BLaER1 (cell line): Measurements from ENCODE around the gene CCDC50.

Source experiments
- H3K27ac ChIP-seq: shearing (Covaris generic); formaldehyde crosslinking; 2 replicates; pipeline ENCODE4 v1.8.1; 2022
- H3K27me3 ChIP-seq: shearing (Covaris generic); formaldehyde crosslinking; 2 replicates; pipeline ENCODE4 v1.8.1; 2022
- H3K36me3 ChIP-seq: shearing (Covaris generic); formaldehyde crosslinking; 2 replicates; pipeline ENCODE4 v1.8.1; 2022
- H3K4me1 ChIP-seq: shearing (Covaris generic); formaldehyde crosslinking; 2 replicates; pipeline ENCODE4 v1.8.1; 2022
- H3K4me2 ChIP-seq: shearing (Covaris generic); formaldehyde crosslinking; 2 replicates; pipeline ENCODE4 v1.8.1; 2022
- H3K4me3 ChIP-seq: shearing (Covaris generic); formaldehyde crosslinking; 2 replicates; pipeline ENCODE4 v1.8.1; 2022
- H3K9ac ChIP-seq: shearing (Covaris generic); formaldehyde crosslinking; 2 replicates; pipeline ENCODE4 v1.8.1; 2022
- H3K9me3 ChIP-seq: shearing (Covaris generic); formaldehyde crosslinking; 2 replicates; pipeline ENCODE4 v1.8.1; 2022
- H4K20me1 ChIP-seq: shearing (Covaris generic); formaldehyde crosslinking; 2 replicates; pipeline ENCODE4 v1.8.1; 2022
- Cebpa-rat ChIP-seq: shearing (Covaris generic); IDR thresholded peaks from 2 replicates; pipeline ENCODE4 v1.8.1; 2022

CCDC50 gene

DNA sequence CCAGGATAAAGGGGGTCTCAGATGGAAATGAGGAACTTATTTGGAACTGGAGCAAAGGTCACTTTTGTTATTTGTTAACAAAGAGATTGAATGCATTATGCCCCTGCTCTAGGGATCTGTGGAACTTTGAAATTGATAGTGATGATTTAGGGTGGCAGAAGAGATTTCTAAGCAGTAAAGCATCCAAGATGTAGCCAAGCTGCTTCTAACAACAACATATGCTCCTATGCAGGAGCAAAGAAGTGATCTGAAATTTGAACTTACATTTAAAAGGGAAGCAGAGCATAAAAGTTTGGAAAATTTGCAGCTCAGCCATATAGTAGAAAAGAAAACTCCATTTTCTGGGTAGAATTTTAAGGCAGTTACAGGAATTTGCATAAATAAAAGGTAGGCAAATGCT lies 30.3 kb upstream of the CCDC50 start:
- Histone ChIP-seq H3K9me3 (no peaks in the 10 kb centered on the region), H3K4me1 (peaks cover 6% of the 10 kb centered on the region; the same call in 1 of the 2 replicates), H3K4me2 (no peak overlapping the region), H3K4me3 (no peak overlapping the region), H3K27me3 (no peaks in the 10 kb centered on the region), H3K36me3 (no peaks in the 10 kb centered on the region), H3K9ac (no peak overlapping the region), H4K20me1 (no peaks in the 10 kb centered on the region), H3K27ac (no peak overlapping the region)
- no peak for TF ChIP-seq Cebpa-rat

DNA sequence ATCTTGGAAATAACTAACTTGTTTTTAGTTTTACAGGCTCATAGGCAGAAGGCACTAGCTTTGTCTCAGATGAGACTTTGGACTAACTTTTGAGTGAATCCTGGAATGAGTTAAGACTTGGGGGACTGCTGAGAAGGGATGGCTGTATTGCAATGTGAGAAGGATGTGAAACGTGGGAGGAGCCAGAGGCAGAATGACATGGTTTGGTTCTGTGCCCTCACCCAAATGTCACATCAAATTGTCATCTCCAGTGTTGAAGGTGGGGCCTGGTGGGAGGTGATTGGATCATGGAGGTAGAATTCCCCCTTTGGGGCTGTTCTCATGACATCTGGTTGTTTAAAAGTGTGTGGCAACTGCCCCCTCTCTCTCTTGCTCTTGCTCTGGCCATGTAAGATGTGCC lies 28.8 kb upstream of the CCDC50 start:
- Histone ChIP-seq H3K27ac (no peak overlapping the region), H3K4me1 (peaks cover 6% of the 10 kb centered on the region; the same call in 1 of the 2 replicates), H3K9ac (no peak overlapping the region), H3K36me3 (no peaks in the 10 kb centered on the region), H4K20me1 (no peaks in the 10 kb centered on the region), H3K4me3 (no peak overlapping the region), H3K4me2 (no peak overlapping the region), H3K27me3 (no peaks in the 10 kb centered on the region), H3K9me3 (no peaks in the 10 kb centered on the region)
- TF ChIP-seq Cebpa-rat, result no peak

DNA sequence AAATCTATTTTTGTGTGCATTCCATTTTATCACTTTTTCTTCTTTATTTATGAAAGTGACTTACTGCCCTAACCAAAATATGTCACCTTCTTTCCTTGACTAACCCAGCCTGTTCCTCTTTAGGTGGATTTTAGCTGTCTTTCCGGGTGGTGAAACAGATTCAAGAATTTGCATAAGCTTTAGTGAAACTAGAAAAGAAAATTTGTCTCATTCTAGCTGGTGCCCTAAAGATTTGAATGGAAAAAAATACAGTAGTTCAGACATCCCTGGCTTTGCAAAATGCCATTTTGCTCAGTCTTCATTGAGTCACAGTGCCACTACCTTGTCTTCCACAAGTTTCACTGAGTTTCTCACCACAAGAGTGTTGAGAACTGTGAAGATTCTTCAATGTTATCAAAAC lies 28.2 kb upstream of the CCDC50 start:
- no peak overlapping the region for H3K4me3 ChIP-seq
- H4K20me1 ChIP-seq, result no peaks in the 10 kb centered on the region
- no peaks in the 10 kb centered on the region for H3K36me3 ChIP-seq
- no peaks in the 10 kb centered on the region for H3K9me3 ChIP-seq
- H3K9ac ChIP-seq, result no peak overlapping the region
- no peaks in the 10 kb centered on the region for H3K27me3 ChIP-seq
- H3K4me2 ChIP-seq, result no peak overlapping the region
- peaks cover 6% of the 10 kb centered on the region; the same call in 1 of the 2 replicates for H3K4me1 ChIP-seq
- no peak overlapping the region for H3K27ac ChIP-seq
- no peak for TF ChIP-seq Cebpa-rat

DNA sequence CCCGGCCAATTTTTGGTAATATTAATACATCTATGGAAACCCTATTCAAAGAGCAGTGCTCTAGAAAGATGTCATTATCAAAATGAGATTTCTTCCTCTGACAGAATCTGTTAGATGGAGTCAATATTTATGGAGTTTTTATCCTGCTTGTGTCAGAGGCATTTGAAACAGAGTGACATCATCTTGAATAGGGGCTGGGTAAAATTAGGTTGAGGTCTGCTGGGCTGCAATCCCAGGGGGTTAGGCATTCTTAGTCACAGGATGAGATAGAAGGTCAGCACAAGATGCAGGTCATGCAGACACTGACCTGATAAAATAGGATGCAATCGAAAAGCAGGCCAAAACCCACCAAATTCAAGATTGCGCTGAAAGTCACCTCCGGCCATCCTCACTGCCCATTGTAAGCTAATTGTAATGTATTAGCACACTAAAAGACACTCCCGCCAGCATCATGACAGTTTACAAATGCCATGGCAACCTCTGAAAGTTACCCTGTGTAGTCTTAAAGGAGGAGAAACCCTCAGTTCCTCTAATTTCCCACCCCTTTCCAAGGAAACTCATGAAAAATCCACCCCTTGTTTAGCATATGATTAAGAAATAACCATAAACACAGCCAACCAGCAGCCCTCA lies 27.3 kb upstream of the CCDC50 start:
- no peaks in the 10 kb centered on the region for H3K36me3 ChIP-seq
- no peak for TF ChIP-seq Cebpa-rat
- H3K9ac ChIP-seq, result no peak overlapping the region
- H3K4me1 ChIP-seq, result no peaks in the 10 kb centered on the region
- H3K4me3 ChIP-seq, result no peak overlapping the region
- H3K27me3 ChIP-seq, result no peaks in the 10 kb centered on the region
- no peak overlapping the region for H3K4me2 ChIP-seq
- no peak overlapping the region for H3K27ac ChIP-seq
- no peaks in the 10 kb centered on the region for H3K9me3 ChIP-seq
- no peaks in the 10 kb centered on the region for H4K20me1 ChIP-seq

DNA sequence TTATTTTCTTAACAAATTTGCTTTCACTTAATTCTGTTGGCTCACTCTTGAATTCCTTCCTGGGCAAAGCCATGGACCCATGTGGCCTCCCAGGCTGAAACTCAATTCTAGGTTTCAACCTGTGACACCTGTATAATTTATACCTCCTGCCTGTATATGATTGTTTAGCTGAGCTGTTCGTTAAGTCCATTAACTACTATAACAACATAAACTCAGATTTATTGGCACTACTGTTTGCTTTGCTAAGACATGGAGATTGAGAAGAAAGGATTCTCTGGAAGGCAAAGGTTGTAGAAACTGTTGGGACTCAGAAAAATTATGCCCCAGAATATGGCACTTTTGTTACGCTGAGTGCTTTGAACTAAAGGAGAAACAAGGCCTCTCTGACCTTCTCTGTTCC lies 26.7 kb upstream of the CCDC50 start:
- no peak for TF ChIP-seq Cebpa-rat
- H3K27ac ChIP-seq, result no peak overlapping the region
- no peaks in the 10 kb centered on the region for H3K4me1 ChIP-seq
- H3K4me2 ChIP-seq, result no peak overlapping the region
- no peaks in the 10 kb centered on the region for H3K9me3 ChIP-seq
- no peak overlapping the region for H3K4me3 ChIP-seq
- H4K20me1 ChIP-seq, result no peaks in the 10 kb centered on the region
- no peaks in the 10 kb centered on the region for H3K36me3 ChIP-seq
- no peak overlapping the region for H3K9ac ChIP-seq
- no peaks in the 10 kb centered on the region for H3K27me3 ChIP-seq

DNA sequence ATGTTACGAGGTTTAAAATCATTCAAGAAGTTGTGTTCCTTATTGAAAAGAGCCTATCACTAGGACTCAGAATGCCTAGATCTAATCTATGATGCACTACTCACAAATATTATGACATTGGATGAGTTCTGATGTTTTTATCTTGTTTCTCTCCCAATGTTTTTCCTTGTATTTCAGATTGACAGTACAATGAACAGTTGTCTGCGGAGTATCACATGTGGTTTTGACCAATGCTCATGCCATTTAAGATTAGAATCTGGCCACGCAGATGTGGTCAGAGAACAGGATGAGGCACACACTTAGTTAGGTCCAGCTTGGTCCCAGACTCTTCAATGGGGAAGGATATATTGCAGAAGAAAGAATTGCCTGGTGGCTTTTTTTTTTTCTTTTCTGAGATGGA lies 25.6 kb upstream of the CCDC50 start:
- Histone ChIP-seq H3K4me2 (no peak overlapping the region), H3K9ac (no peak overlapping the region), H3K36me3 (no peaks in the 10 kb centered on the region), H3K4me1 (no peaks in the 10 kb centered on the region), H3K9me3 (no peaks in the 10 kb centered on the region), H3K27me3 (no peaks in the 10 kb centered on the region), H4K20me1 (no peaks in the 10 kb centered on the region), H3K4me3 (no peak overlapping the region), H3K27ac (no peak overlapping the region)
- TF ChIP-seq Cebpa-rat, result no peak

DNA sequence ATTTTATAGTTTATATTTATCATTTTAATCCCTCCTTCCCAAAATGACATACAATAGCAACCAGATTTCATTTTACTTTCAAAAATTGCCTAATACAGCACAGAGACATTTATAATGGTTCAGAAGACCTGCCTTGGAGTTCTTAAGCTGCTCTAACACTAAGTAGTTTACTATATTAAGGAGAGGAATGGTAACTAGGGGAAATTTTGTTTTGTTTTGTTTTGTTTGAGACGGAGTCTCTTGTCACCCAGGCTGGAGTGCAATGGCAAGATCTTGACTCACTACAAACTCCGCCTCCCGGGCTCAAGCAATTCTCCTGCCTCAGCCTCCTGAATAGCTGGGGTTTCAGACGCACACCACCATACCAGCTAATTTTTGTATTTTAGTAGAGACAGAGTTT lies 22.8 kb upstream of the CCDC50 start:
- Histone ChIP-seq H3K36me3 (no peaks in the 10 kb centered on the region), H3K9me3 (no peaks in the 10 kb centered on the region), H3K4me1 (no peaks in the 10 kb centered on the region), H3K4me3 (no peak overlapping the region), H3K27me3 (no peaks in the 10 kb centered on the region), H3K9ac (no peak overlapping the region), H3K27ac (no peak overlapping the region), H3K4me2 (no peak overlapping the region), H4K20me1 (no peaks in the 10 kb centered on the region)
- TF ChIP-seq Cebpa-rat, result no peak

DNA sequence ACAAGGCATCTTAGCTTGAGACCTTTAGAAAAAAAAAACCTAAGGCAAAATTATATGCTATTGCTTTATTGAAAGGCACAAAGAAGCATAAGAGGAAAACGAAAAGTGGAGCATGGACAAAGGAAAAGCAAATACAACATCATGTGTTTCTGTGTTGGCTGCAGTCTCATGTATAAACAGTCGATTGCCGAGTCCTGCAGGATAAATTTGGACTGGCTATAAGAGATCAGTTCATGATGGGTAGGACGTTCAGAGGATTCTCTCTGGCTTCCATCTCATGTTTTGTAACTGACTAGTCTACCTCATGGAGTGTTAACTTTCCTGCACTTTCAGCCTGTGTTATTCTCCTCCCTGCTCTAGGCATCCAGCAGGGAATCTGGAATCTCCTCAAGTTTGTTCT lies 21.9 kb upstream of the CCDC50 start:
- no peak overlapping the region for H3K4me2 ChIP-seq
- no peaks in the 10 kb centered on the region for H3K36me3 ChIP-seq

DNA sequence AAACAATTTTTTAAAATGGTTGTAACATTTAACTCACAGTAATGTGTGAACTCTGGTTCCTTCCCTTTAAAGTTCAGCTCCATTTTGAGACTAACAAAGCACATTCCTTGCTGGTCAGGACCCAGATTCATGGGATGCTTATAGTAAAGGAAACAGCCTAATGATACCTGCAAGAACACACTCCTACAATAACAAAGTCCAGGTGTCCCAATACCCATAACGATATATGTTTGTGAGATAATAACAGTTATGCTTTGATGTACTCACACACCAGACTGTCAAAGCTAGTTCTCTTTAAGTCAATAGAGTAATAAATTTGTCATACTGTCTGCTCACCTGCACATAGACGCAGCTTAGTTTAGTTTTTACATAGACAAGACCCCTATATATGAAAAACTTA lies 15.9 kb upstream of the CCDC50 start:
- Histone ChIP-seq H3K27ac (no peak overlapping the region), H3K27me3 (no peaks in the 10 kb centered on the region), H3K4me3 (no peak overlapping the region), H3K9me3 (peaks cover 14% of the 10 kb centered on the region), H3K9ac (no peak overlapping the region), H3K4me2 (no peak overlapping the region), H4K20me1 (no peaks in the 10 kb centered on the region), H3K36me3 (no peaks in the 10 kb centered on the region), H3K4me1 (no peaks in the 10 kb centered on the region)
- TF ChIP-seq Cebpa-rat, result no peak

More for the DNA sequence above, 21.9 kb upstream of the CCDC50 start:
- Histone ChIP-seq H3K9ac (no peak overlapping the region), H3K27ac (no peak overlapping the region), H3K4me3 (no peak overlapping the region), H3K4me1 (no peaks in the 10 kb centered on the region), H3K27me3 (no peaks in the 10 kb centered on the region), H3K9me3 (no peaks in the 10 kb centered on the region), H4K20me1 (no peaks in the 10 kb centered on the region)
- TF ChIP-seq Cebpa-rat, result no peak

DNA sequence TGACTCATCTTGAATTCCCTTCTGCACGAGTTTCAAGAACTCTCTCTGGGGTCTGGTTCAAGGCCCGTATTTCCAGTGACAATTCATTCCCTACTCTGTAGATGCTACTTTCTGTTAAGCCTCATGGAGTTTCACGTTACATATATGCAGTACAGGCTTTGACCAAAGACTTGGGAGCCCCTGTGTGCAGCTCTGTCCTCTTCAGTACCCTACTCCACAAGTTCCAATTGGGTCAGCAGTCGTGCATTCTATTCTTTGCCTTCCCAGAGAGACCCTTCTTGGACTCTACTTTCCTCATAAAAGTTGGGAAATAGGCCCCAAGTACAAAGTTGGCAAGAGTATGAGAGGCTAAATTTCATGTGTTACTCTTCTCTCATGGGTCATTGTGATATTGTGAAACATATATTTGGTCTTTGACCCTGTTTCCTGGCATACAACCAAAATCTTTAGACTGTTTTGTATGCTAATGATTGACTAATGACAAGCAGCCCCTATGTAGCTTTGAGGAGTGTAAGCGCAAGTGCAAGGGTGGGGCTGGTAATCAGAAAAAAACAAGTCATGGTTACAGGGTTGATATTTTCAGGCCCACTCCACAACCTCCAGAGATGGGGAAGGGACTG lies 15.0 kb upstream of the CCDC50 start:
- H3K9me3 ChIP-seq, result peaks cover 14% of the 10 kb centered on the region
- H3K4me2 ChIP-seq, result no peak overlapping the region
- H3K4me1 ChIP-seq, result no peaks in the 10 kb centered on the region
- H3K27me3 ChIP-seq, result no peaks in the 10 kb centered on the region
- H3K4me3 ChIP-seq, result no peak overlapping the region
- no peaks in the 10 kb centered on the region for H3K36me3 ChIP-seq
- TF ChIP-seq Cebpa-rat, result no peak
- H3K27ac ChIP-seq, result no peak overlapping the region
- no peaks in the 10 kb centered on the region for H4K20me1 ChIP-seq
- H3K9ac ChIP-seq, result no peak overlapping the region
